CD14-positive monocyte (primary cell): ENCODE measurements around the gene HIVEP3. TPM values are rescaled to one million over a fixed set of nuclear protein-coding genes. Genes with fewer than 3 reads are reported as not detected.
A peak's percentile ranks its signal among the peaks of the same experiment; 100 is the strongest.

Experiments
- DNase-seq, 3 donors: peaks; one replicate each; pipeline ENCODE4 v3.0.0-alpha.2; 2011 to 2022
- H2AFZ ChIP-seq: 2 replicates; pipeline ENCODE4 v1.6.0; 2012; ENCODE audit warnings: mild to moderate bottlenecking, low read depth, low read length, inconsistent platforms; ENCODE audit not compliant: insufficient read depth, poor library complexity, severe bottlenecking
- H3K27ac ChIP-seq, 2 donors: 1 replicate in 1 of 2; 2 replicates in 1 of 2; pipeline ENCODE4 v1.5.1; 2012 to 2013; ENCODE audit warnings: low read length in 2 of 2, control low read depth in 1 of 2, inconsistent platforms in 1 of 2, low read depth in 1 of 2, mild to moderate bottlenecking in 1 of 2
- H3K27me3 ChIP-seq, 2 donors: one replicate each; pipeline versions ENCODE4 v1.6.0 to v1.6.1; 2011 to 2013; ENCODE audit warnings: low read length in 2 of 2; ENCODE audit not compliant: control insufficient read depth in 2 of 2, insufficient read depth in 2 of 2
- H3K36me3 ChIP-seq, 2 donors: replicated peaks in 1 of 2; 1 replicate in 1 of 2; 2 replicates in 1 of 2; pipeline versions ENCODE4 v1.5.1 to v1.6.1; 2012 to 2013; ENCODE audit warnings: low read length in 2 of 2, control low read depth in 1 of 2, inconsistent platforms in 1 of 2, mild to moderate bottlenecking in 1 of 2; ENCODE audit not compliant: insufficient read depth in 2 of 2, control insufficient read depth in 1 of 2
- H3K4me1 ChIP-seq, 2 donors: 1 replicate in 1 of 2; 2 replicates in 1 of 2; pipeline versions ENCODE4 v1.5.1 to v1.6.1; 2012 to 2013; ENCODE audit warnings: low read length in 2 of 2, control low read depth in 1 of 2, inconsistent platforms in 1 of 2, mild to moderate bottlenecking in 1 of 2, moderate library complexity in 1 of 2; ENCODE audit not compliant: insufficient read depth in 2 of 2, control insufficient read depth in 1 of 2
- H3K4me2 ChIP-seq: replicated peaks from 2 replicates; pipeline ENCODE3; 2012; ENCODE audit warnings: low read length, moderate library complexity, mild to moderate bottlenecking; ENCODE audit not compliant: poor library complexity, severe bottlenecking; ENCODE audit errors: extremely low read depth
- H3K4me3 ChIP-seq, 3 experiments: fragments of 200-600 bp in 1 of 3; sonication (generic) in 1 of 3; replicated peaks in 1 of 3; 1 replicate in 2 of 3; 2 replicates in 1 of 3; pipeline ENCODE4 v1.5.1; 2011 to 2013; ENCODE audit warnings: low read length in 3 of 3, mild to moderate bottlenecking in 3 of 3, control low read depth in 2 of 3, low read depth in 2 of 3, inconsistent platforms in 1 of 3, moderate library complexity in 1 of 3
- H3K79me2 ChIP-seq: 2 replicates; pipeline ENCODE4 v1.6.0; 2012; ENCODE audit warnings: mild to moderate bottlenecking, control low read depth, inconsistent platforms, low read length, moderate library complexity; ENCODE audit not compliant: insufficient read depth
- H3K9ac ChIP-seq: 2 replicates; pipeline ENCODE4 v1.6.0; 2017; ENCODE audit warnings: low read length, mild to moderate bottlenecking; ENCODE audit not compliant: insufficient read depth, poor library complexity, severe bottlenecking
- H3K9me3 ChIP-seq, 2 donors: replicated peaks in 1 of 2; 1 replicate in 1 of 2; 2 replicates in 1 of 2; pipeline versions ENCODE4 v1.5.1 to v1.6.1; 2012 to 2013; ENCODE audit warnings: low read length in 2 of 2, control low read depth in 1 of 2; ENCODE audit not compliant: control insufficient read depth in 1 of 2, insufficient read depth in 1 of 2
- H4K20me1 ChIP-seq: 2 replicates; pipeline ENCODE4 v1.6.0; 2012; ENCODE audit warnings: mild to moderate bottlenecking, low read length, control low read depth, moderate library complexity; ENCODE audit not compliant: insufficient read depth
- H3K27ac Mint-ChIP-seq, 7 donors: one replicate each; pipeline ENCODE4 v1.8.0; 2020; ENCODE audit warnings: mild to moderate bottlenecking in 7 of 7, mixed read lengths in 7 of 7, moderate library complexity in 6 of 7, inconsistent platforms in 2 of 7
- H3K27me3 Mint-ChIP-seq, 3 donors: one replicate each; pipeline ENCODE4 v1.8.0; 2021 to 2022; ENCODE audit warnings: low read depth in 3 of 3, mild to moderate bottlenecking in 3 of 3, mixed read lengths in 3 of 3, moderate library complexity in 3 of 3, inconsistent platforms in 1 of 3
- H3K36me3 Mint-ChIP-seq, 2 donors: one replicate each; pipeline ENCODE4 v1.8.0; 2020; ENCODE audit warnings: mixed read lengths in 2 of 2, inconsistent platforms in 1 of 2, mild to moderate bottlenecking in 1 of 2
- H3K4me1 Mint-ChIP-seq: one replicate; pipeline ENCODE4 v1.8.0; 2020; ENCODE audit warnings: mild to moderate bottlenecking, mixed read lengths
- H3K4me3 Mint-ChIP-seq, 2 donors: one replicate each; pipeline ENCODE4 v1.8.0; 2020; ENCODE audit warnings: mild to moderate bottlenecking in 2 of 2, mixed read lengths in 2 of 2, moderate library complexity in 1 of 2
- H3K9me3 Mint-ChIP-seq, 7 donors: one replicate each; pipeline ENCODE4 v1.8.0; 2020 to 2022; ENCODE audit warnings: mixed read lengths in 7 of 7, mild to moderate bottlenecking in 6 of 7, moderate library complexity in 6 of 7, inconsistent platforms in 2 of 7
- CTCF ChIP-seq: fragments of 200-600 bp; IDR thresholded peaks from one replicate; pipeline ENCODE4 v1.8.0; 2022; ENCODE audit warnings: antibody characterized with exemption, mild to moderate bottlenecking
- WGBS: methylation state at CpG from one replicate; pipeline ENCODE4 v1.1.5; 2013; ENCODE audit warnings: missing lambda C conversion rate; ENCODE audit not compliant: insufficient coverage; 5-methylcytosine and 5-hydroxymethylcytosine counted together
- intact Hi-C, 2 donors: fragments of 100-400 bp; cut with micrococcal nuclease; formaldehyde crosslinking; loops; one replicate each; pipeline versions ENCODE4 v1.15.0 to v1.15.1; 2023
- polyA plus RNA-seq, 3 donors: library from polyadenylated mRNA; depleted of rRNA in 1 of 3; unstranded in 2 of 3; stranded (reverse) in 1 of 3; fragments of 300-500 nt in 2 of 3; fragments of >200 nt in 1 of 3; fragmentation: Illumina TruSeq in 2 of 3; gene quantifications; 1 replicate in 2 of 3; 2 replicates in 1 of 3; pipeline ENCODE4 v1.2.3, GENCODE V29; 2012 to 2021

Gene HIVEP3
- polyA plus RNA-seq, 3 donors = 1.2 to 3.7 (median 1.8) TPM

GRCh38 chr1:41745022-41745421 is 173.7 kb downstream of the HIVEP3 start:
- Histone ChIP-seq H3K79me2 (no peaks in the 10 kb centered on the region), H3K36me3 (no peaks in the 10 kb centered on the region), H3K4me3 (no peak overlapping the region), H3K27ac (no peak overlapping the region), H3K4me2 (no peak overlapping the region), H3K9me3 (no peaks in the 10 kb centered on the region), H3K9ac (no peak overlapping the region), H4K20me1 (no peaks in the 10 kb centered on the region), H3K27me3 (no peaks in the 10 kb centered on the region), H3K4me1 (peaks cover 40 to 64% of the 10 kb centered on the region in 2 donors), H2AFZ (no peak overlapping the region)
- H3K4me3 Mint-ChIP-seq = no peak overlapping the region
- TF ChIP-seq CTCF = no peak
- peaks cover 0 to 6% of the 10 kb centered on the region in 2 donors for H3K36me3 Mint-ChIP-seq
- no peaks in the 10 kb centered on the region for H3K9me3 Mint-ChIP-seq
- H3K27ac Mint-ChIP-seq = peak overlapping the region in 2 of 7 donors; percentile 15 to 55
- peak in 1 of 3 donors; percentile 53 for DNase-seq
- peaks cover 61% of the 10 kb centered on the region for H3K4me1 Mint-ChIP-seq
- intact Hi-C loops = no loop called here
- no CpG with 5 or more reads among the region's 2 CpGs for WGBS
- peaks cover 0 to 2% (median 0%) of the 10 kb centered on the region in 3 donors for H3K27me3 Mint-ChIP-seq

GRCh38 chr1:41743366-41743765 is 175.4 kb downstream of the HIVEP3 start:
- Mint-ChIP-seq H3K4me3 (no peak overlapping the region), H3K4me1 (peaks cover 66% of the 10 kb centered on the region), H3K27ac (peak overlapping the region in 3 of 7 donors; percentile 8 to 26 (median 16)), H3K9me3 (no peaks in the 10 kb centered on the region), H3K27me3 (peaks cover 0 to 2% (median 0%) of the 10 kb centered on the region in 3 donors), H3K36me3 (peaks cover 3 to 6% of the 10 kb centered on the region in 2 donors)
- no peak for TF ChIP-seq CTCF
- no peaks in the 10 kb centered on the region for H3K36me3 ChIP-seq
- H3K9ac ChIP-seq = no peak overlapping the region
- no peaks in the 10 kb centered on the region for H3K27me3 ChIP-seq
- H3K4me1 ChIP-seq = peaks cover 51 to 64% of the 10 kb centered on the region in 2 donors
- H3K9me3 ChIP-seq = no peaks in the 10 kb centered on the region
- no peak overlapping the region for H3K27ac ChIP-seq
- H3K79me2 ChIP-seq = no peaks in the 10 kb centered on the region
- H3K4me3 ChIP-seq = no peak overlapping the region
- WGBS = no CpG with 5 or more reads among the region's 3 CpGs
- no peak overlapping the region for H3K4me2 ChIP-seq
- no peak overlapping the region for H2AFZ ChIP-seq
- intact Hi-C loops = loop anchor here in 1 of 2 donors (5.0 kb wide), 1 partner anchor 34 kb away; no protein-coding TSS in a partner anchor
- H4K20me1 ChIP-seq = no peaks in the 10 kb centered on the region
- DNase-seq = no peak
